ENCODE results near the gene STXBP5. TPM values are rescaled to one million over a fixed set of nuclear protein-coding genes. Genes with fewer than 3 reads are reported as not detected.

The STXBP5 gene
- total RNA-seq, 1 experiment from 2014 or later, result 11.6 TPM

GRCh38 chr6:147279427-147279826 lies 75.2 kb downstream of the STXBP5 start:
- Histone ChIP-seq H3T11ph (ENCODE audit: low read length) (no peak overlapping the region), H3K18ac (ENCODE audit: insufficient read length, low read depth, low read length) (no peak overlapping the region), H2AK5ac (ENCODE audit: insufficient read length, low read length) (no peak overlapping the region), H3K4me2 (ENCODE audit: insufficient read depth, insufficient read length, low read length) (no peak overlapping the region), H2BK12ac (ENCODE audit: insufficient read length, low read depth, low read length) (no peak overlapping the region), H2BK20ac (ENCODE audit: low read depth, low read length, poor library complexity, severe bottlenecking) (no peak overlapping the region), H3K4ac (ENCODE audit: low read depth, low read length) (no peak overlapping the region), H3K27me3 (ENCODE audit: insufficient read depth, low read length) (no peaks in the 10 kb centered on the region), H3K23ac (ENCODE audit: insufficient read length, low read depth, low read length) (no peak overlapping the region), H2BK120ac (ENCODE audit: low read depth, low read length, poor library complexity, severe bottlenecking) (no peak overlapping the region), H3K27ac (ENCODE audit: insufficient read length, low read depth, low read length) (no peak overlapping the region), H3K56ac (ENCODE audit: insufficient read length, low read depth, low read length) (no peak overlapping the region), H3K23me2 (ENCODE audit: insufficient read length, low read depth, low read length, poor library complexity, severe bottlenecking) (no peaks in the 10 kb centered on the region), H3K79me1 (ENCODE audit: insufficient read depth, low read depth, low read length, poor library complexity, severe bottlenecking) (no peaks in the 10 kb centered on the region), H2BK15ac (ENCODE audit: low read depth, low read length) (no peak overlapping the region), H4K8ac (replicated peaks; ENCODE audit: insufficient read length, low read depth, low read length) (no peak overlapping the region), H2AFZ (ENCODE audit: low read length) (no peak overlapping the region), H3K9me3 (ENCODE audit: control insufficient read depth, low read depth, low read length) (no peaks in the 10 kb centered on the region), H3K9ac (ENCODE audit: extremely low read depth, insufficient read length, low read length) (no peak overlapping the region), H4K20me1 (ENCODE audit: control insufficient read depth, insufficient read depth, insufficient read length) (no peaks in the 10 kb centered on the region), H3K4me1 (ENCODE audit: insufficient read depth, low read length) (no peaks in the 10 kb centered on the region), H2BK5ac (ENCODE audit: insufficient read length, low read length) (no peak overlapping the region), H3K14ac (ENCODE audit: insufficient read depth, low read length) (no peak overlapping the region), H4K91ac (ENCODE audit: insufficient read length, low read depth, low read length) (no peak overlapping the region), H4K5ac (ENCODE audit: insufficient read length, low read depth, low read length) (no peak overlapping the region), H3K79me2 (ENCODE audit: insufficient read depth, low read length) (no peaks in the 10 kb centered on the region)
- H3K4me1 Mint-ChIP-seq, result no peaks in the 10 kb centered on the region
- peaks cover 17 to 37% (median 25%) of the 10 kb centered on the region in 3 experiments for H3K36me3 Mint-ChIP-seq (ENCODE audit: insufficient read depth in 1 of 3, low read depth in 3 of 3)
- no CpG with 5 or more reads among the region's 2 CpGs for WGBS (ENCODE audit: extremely low coverage, insufficient read length, low lambda C conversion rate)
- no peak overlapping the region for H3K4me3 Mint-ChIP-seq
- peaks cover 0 to 4% of the 10 kb centered on the region in 2 experiments; a peak in 2 of 5 replicates for H3K9me3 Mint-ChIP-seq
- no peak for TF ChIP-seq CTCF (conservative IDR thresholded peaks at IDR 0.05)
- DNase-seq, result no peak
- H3K27me3 Mint-ChIP-seq (ENCODE audit: low read depth), result no peaks in the 10 kb centered on the region
- no peak overlapping the region for H3K27ac Mint-ChIP-seq

All from H9 (cell line).